Muscle of leg (tissue), 11 donors: ENCODE results near the gene VSTM2L. TPM values are rescaled to one million over a fixed set of nuclear protein-coding genes. Genes with fewer than 3 reads are reported as not detected.

ENCODE experiments used
- DNase-seq: peaks from one replicate; pipeline ENCODE4 v3.0.0; 2013
- H3K27ac ChIP-seq: one replicate; pipeline ENCODE4 v1.5.1; 2013; ENCODE audit warnings: mild to moderate bottlenecking, low read length, control low read depth
- H3K27me3 ChIP-seq: one replicate; pipeline ENCODE4 v1.6.1; 2013; ENCODE audit warnings: low read length; ENCODE audit not compliant: control insufficient read depth, insufficient read depth
- H3K36me3 ChIP-seq: one replicate; pipeline ENCODE4 v1.6.1; 2013; ENCODE audit warnings: low read length; ENCODE audit not compliant: control insufficient read depth, insufficient read depth
- H3K4me1 ChIP-seq: one replicate; pipeline ENCODE4 v1.6.1; 2013; ENCODE audit warnings: low read length; ENCODE audit not compliant: control insufficient read depth, insufficient read depth
- H3K4me3 ChIP-seq: one replicate; pipeline ENCODE4 v1.5.1; 2013; ENCODE audit warnings: low read length, control low read depth
- H3K9me3 ChIP-seq: replicated peaks from 2 replicates; pipeline ENCODE4 v1.6.1; 2013; ENCODE audit warnings: low read depth, low read length; ENCODE audit not compliant: control insufficient read depth
- WGBS: methylation state at CpG from one replicate; pipeline ENCODE4 v1.1.5; 2013; ENCODE audit warnings: missing lambda C conversion rate; ENCODE audit not compliant: insufficient coverage; 5-methylcytosine and 5-hydroxymethylcytosine counted together
- polyA plus RNA-seq, 8 donors: library from polyadenylated mRNA; unstranded; fragments of 120-200 nt; gene quantifications; one replicate each; pipeline versions ENCODE4 v1.2.1 to v1.2.3, GENCODE V29; 2013; ENCODE audit warnings: inconsistent platforms in 1 of 8, low replicate concordance in 1 of 8; ENCODE audit not compliant: insufficient read length in 8 of 8, insufficient read depth in 1 of 8
- total RNA-seq: library from RNA; stranded (reverse); fragments of 120-200 nt; gene quantifications from one replicate; pipeline ENCODE4 v1.2.4, GENCODE V29; 2013

VSTM2L gene
- total and polyA plus RNA-seq, 9 donors, result 1.6 to 7.1 (median 3.0) TPM

- Histone ChIP-seq H3K36me3 (no peaks in the 10 kb centered on the region), H3K9me3 (no peaks in the 10 kb centered on the region), H3K27me3 (peaks cover 3% of the 10 kb centered on the region), H3K4me3 (no peak overlapping the region), H3K4me1 (no peaks in the 10 kb centered on the region), H3K27ac (no peak overlapping the region)
- WGBS, result 85% methylated on average over 38 of the region's 47 CpGs
- no peak for DNase-seq
Measured at GRCh38 chr20:37943501-37944455, 40.9 kb downstream of the VSTM2L start.

- DNase-seq, result no peak
- no peak overlapping the region for H3K4me3 ChIP-seq
- peaks cover 3% of the 10 kb centered on the region for H3K27me3 ChIP-seq
- no peaks in the 10 kb centered on the region for H3K36me3 ChIP-seq
- WGBS, result 63% methylated on average over 11 of the region's 11 CpGs
- H3K4me1 ChIP-seq, result no peaks in the 10 kb centered on the region
- no peaks in the 10 kb centered on the region for H3K9me3 ChIP-seq
- H3K27ac ChIP-seq, result no peak overlapping the region
Measured at GRCh38 chr20:37944456-37944981, 41.6 kb downstream of the VSTM2L start.

- Histone ChIP-seq H3K4me1 (no peaks in the 10 kb centered on the region), H3K36me3 (no peaks in the 10 kb centered on the region), H3K4me3 (no peak overlapping the region), H3K9me3 (no peaks in the 10 kb centered on the region), H3K27ac (no peak overlapping the region), H3K27me3 (peaks cover 2% of the 10 kb centered on the region)
- 71% methylated on average over 3 of the region's 11 CpGs for WGBS
- DNase-seq, result no peak
Measured at GRCh38 chr20:37945091-37945547, 42.2 kb downstream of the VSTM2L start.

- no peaks in the 10 kb centered on the region for H3K36me3 ChIP-seq
- no peak overlapping the region for H3K4me3 ChIP-seq
- H3K9me3 ChIP-seq, result no peaks in the 10 kb centered on the region
- WGBS, result 90% methylated on average over 5 of the region's 5 CpGs
- no peaks in the 10 kb centered on the region for H3K4me1 ChIP-seq
- no peak overlapping the region for H3K27ac ChIP-seq
- no peak for DNase-seq
- no peaks in the 10 kb centered on the region for H3K27me3 ChIP-seq
Measured at GRCh38 chr20:37946946-37947345, 44.0 kb downstream of the VSTM2L start.

- 93% methylated on average over 2 of the region's 6 CpGs for WGBS
- DNase-seq, result no peak
- Histone ChIP-seq H3K9me3 (no peaks in the 10 kb centered on the region), H3K36me3 (no peaks in the 10 kb centered on the region), H3K27me3 (no peaks in the 10 kb centered on the region), H3K4me3 (no peak overlapping the region), H3K27ac (no peak overlapping the region), H3K4me1 (no peaks in the 10 kb centered on the region)
Measured at GRCh38 chr20:37947943-37948342, 45.0 kb downstream of the VSTM2L start.

GRCh38 chr20:37948956-37949355 lies 46.0 kb downstream of the VSTM2L start:
- H3K27ac ChIP-seq, result no peak overlapping the region
- H3K4me3 ChIP-seq, result no peak overlapping the region
- no peak for DNase-seq
- WGBS, result 78% methylated on average over 9 of the region's 11 CpGs
- no peaks in the 10 kb centered on the region for H3K27me3 ChIP-seq
- no peaks in the 10 kb centered on the region for H3K4me1 ChIP-seq
- no peaks in the 10 kb centered on the region for H3K36me3 ChIP-seq
- no peaks in the 10 kb centered on the region for H3K9me3 ChIP-seq

- no peak for DNase-seq
- H3K36me3 ChIP-seq, result no peaks in the 10 kb centered on the region
- peaks cover 4% of the 10 kb centered on the region for H3K27me3 ChIP-seq
- H3K4me1 ChIP-seq, result no peaks in the 10 kb centered on the region
- peaks cover under 1% of the 10 kb centered on the region for H3K9me3 ChIP-seq
- no peak overlapping the region for H3K4me3 ChIP-seq
- H3K27ac ChIP-seq, result no peak overlapping the region
- 80% methylated on average over 3 of the region's 5 CpGs for WGBS
Measured at GRCh38 chr20:37954190-37954589, 51.3 kb downstream of the VSTM2L start.

GRCh38 chr20:37954626-37955025 lies 51.7 kb downstream of the VSTM2L start:
- no peaks in the 10 kb centered on the region for H3K36me3 ChIP-seq
- DNase-seq, result no peak
- H3K4me1 ChIP-seq, result no peaks in the 10 kb centered on the region
- no peak overlapping the region for H3K4me3 ChIP-seq
- H3K9me3 ChIP-seq, result peaks cover 3% of the 10 kb centered on the region
- peaks cover 4% of the 10 kb centered on the region for H3K27me3 ChIP-seq
- 85% methylated on average over 4 of the region's 14 CpGs for WGBS
- H3K27ac ChIP-seq, result no peak overlapping the region

GRCh38 chr20:37955511-37955910 lies 52.6 kb downstream of the VSTM2L start:
- WGBS, result 89% methylated on average over 3 of the region's 7 CpGs
- H3K36me3 ChIP-seq, result no peaks in the 10 kb centered on the region
- H3K4me3 ChIP-seq, result no peak overlapping the region
- H3K27me3 ChIP-seq, result peaks cover 4% of the 10 kb centered on the region
- no peaks in the 10 kb centered on the region for H3K4me1 ChIP-seq
- peaks cover 3% of the 10 kb centered on the region for H3K9me3 ChIP-seq
- no peak overlapping the region for H3K27ac ChIP-seq
- DNase-seq, result no peak

GRCh38 chr20:37956107-37956585 lies 53.2 kb downstream of the VSTM2L start:
- peaks cover 3% of the 10 kb centered on the region for H3K9me3 ChIP-seq
- peaks cover 4% of the 10 kb centered on the region for H3K27me3 ChIP-seq
- no peak for DNase-seq
- 20% methylated on average over 1 of the region's 3 CpGs for WGBS
- no peaks in the 10 kb centered on the region for H3K4me1 ChIP-seq
- no peak overlapping the region for H3K27ac ChIP-seq
- H3K36me3 ChIP-seq, result no peaks in the 10 kb centered on the region
- no peak overlapping the region for H3K4me3 ChIP-seq
